Measurements from ENCODE around the gene ZMIZ1.

Gene ZMIZ1

DNA sequence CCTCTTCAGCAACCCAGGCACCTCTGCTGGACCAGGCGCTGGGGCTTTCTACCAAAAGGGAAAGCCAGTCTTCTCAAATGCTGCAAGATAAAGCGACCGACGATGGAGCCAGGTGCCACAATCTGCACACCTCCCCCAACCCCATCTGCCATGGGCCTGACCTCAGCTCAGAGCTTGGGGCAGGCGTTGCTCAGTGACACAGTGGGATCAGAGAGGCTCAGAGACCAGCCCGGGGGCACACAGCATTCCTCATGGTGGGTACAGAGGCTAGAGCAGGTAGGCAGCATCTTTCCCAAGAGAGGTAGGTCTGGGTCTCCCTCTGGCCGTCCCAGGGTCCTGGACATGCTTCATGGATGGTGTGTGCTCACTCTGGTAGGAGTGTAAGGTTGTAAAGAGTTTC, 56.3 kb downstream of the ZMIZ1 start:
- TF ChIP-seq, protein P1, sequence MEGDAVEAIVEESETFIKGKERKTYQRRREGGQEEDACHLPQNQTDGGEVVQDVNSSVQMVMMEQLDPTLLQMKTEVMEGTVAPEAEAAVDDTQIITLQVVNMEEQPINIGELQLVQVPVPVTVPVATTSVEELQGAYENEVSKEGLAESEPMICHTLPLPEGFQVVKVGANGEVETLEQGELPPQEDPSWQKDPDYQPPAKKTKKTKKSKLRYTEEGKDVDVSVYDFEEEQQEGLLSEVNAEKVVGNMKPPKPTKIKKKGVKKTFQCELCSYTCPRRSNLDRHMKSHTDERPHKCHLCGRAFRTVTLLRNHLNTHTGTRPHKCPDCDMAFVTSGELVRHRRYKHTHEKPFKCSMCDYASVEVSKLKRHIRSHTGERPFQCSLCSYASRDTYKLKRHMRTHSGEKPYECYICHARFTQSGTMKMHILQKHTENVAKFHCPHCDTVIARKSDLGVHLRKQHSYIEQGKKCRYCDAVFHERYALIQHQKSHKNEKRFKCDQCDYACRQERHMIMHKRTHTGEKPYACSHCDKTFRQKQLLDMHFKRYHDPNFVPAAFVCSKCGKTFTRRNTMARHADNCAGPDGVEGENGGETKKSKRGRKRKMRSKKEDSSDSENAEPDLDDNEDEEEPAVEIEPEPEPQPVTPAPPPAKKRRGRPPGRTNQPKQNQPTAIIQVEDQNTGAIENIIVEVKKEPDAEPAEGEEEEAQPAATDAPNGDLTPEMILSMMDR (IDR thresholded peaks at IDR 0.05), result no peak
- no peak overlapping the region for H3K4me3 ChIP-seq (ENCODE audit: low read depth in 1 of 2, low read length in 1 of 2)
- no peak overlapping the region for H3K27ac ChIP-seq
- H3K27me3 ChIP-seq, result no peaks in the 10 kb centered on the region
- peaks cover 5 to 12% of the 10 kb centered on the region in 2 experiments for H3K4me1 ChIP-seq (ENCODE audit: control insufficient read depth in 1 of 2, insufficient read depth in 1 of 2, low read depth in 1 of 2, low read length in 1 of 2)
- H3K9me3 ChIP-seq, result no peaks in the 10 kb centered on the region
- H3K36me3 ChIP-seq, result peaks cover 6% of the 10 kb centered on the region

DNA sequence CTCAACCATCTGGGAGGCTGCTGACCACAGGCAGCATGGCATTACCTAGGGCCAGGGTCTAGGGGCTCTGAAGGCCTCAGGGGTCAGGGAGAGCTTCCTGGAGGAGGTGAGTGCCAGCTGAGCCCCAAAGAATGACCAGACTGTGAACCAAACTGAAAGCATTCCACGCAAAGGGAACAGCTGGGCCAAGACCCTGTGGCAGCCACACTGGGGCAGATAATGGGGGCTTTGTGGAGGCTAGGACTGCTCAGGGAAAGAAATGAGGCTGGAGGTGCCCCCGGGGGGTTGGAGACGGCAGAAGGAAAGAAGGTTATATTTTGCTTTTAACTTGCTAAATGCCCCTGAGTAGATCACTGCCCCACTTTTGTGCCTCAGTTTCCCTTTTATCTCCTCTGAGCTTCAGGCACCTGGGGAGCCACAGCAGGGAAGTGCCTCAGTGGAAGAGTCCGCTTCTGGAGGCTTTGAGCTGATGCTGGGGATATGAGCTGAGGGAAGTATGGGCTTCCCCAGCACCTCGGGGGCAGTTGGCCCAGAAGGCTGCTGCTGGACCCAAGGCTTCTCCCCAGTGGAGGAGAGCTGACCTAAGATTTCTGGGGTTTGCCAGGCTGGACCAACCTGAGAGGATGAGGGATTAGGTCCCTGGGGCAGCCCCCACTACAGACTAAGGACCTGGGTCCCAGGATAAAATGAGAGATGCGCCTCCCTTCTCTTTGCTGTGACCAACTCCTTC, 57.8 kb downstream of the ZMIZ1 start:
- Histone ChIP-seq H3K9me3 (no peaks in the 10 kb centered on the region), H3K4me3 (ENCODE audit: low read depth in 1 of 2, low read length in 1 of 2) (no peak overlapping the region), H3K27ac (peak overlapping the region; percentile 5), H3K4me1 (ENCODE audit: control insufficient read depth in 1 of 2, insufficient read depth in 1 of 2, low read depth in 1 of 2, low read length in 1 of 2) (peaks cover 5 to 12% of the 10 kb centered on the region in 2 experiments), H3K36me3 (peaks cover 6% of the 10 kb centered on the region), H3K27me3 (no peaks in the 10 kb centered on the region)
- TF ChIP-seq, protein P1 (IDR thresholded peaks at IDR 0.05), result no peak

DNA sequence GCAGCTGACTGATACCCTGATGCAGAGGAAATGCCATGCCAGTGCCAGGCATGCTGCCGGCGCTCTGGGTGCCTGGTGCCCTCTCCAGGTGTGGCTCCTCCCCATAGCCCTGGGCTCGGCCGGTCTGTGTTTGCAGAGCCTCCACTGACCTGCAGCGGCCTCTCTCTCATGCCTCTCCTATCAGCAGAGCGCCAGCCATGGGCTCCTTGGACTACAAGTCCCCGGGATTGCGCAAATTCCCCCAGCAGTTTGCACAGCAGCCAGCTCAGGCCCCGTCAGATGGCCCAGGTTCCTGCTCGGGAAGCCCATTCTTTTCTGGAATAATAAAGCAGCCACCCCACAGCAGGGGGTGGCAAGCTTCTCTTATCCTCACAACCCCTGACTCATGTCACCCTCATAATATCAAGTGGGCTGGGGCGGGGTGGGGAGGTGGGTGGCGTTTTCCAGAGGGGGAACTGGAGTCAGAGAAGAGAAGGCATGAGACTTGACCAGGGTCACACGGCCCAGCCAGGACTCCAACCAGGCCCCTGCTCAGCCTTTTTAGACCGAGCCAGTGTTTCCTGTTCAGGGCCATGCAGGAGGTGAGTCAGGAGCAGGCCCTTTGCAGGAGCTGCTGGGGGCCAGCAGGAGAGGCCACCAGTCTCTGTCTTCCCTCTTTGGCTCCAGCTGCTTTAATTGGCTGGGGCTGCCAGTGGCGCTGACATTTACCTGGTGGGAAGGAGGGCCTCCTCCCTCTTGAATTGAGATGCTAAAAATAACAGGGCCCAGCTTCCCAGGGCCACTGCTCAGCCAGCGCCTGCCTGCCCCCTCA, 58.6 kb downstream of the ZMIZ1 start:
- Histone ChIP-seq H3K27ac (peak overlapping the region; percentile 5), H3K36me3 (peaks cover 6% of the 10 kb centered on the region), H3K27me3 (no peaks in the 10 kb centered on the region), H3K9me3 (no peaks in the 10 kb centered on the region), H3K4me1 (ENCODE audit: control insufficient read depth in 1 of 2, insufficient read depth in 1 of 2, low read depth in 1 of 2, low read length in 1 of 2) (peaks cover 7 to 12% of the 10 kb centered on the region in 2 experiments), H3K4me3 (ENCODE audit: low read depth in 1 of 2, low read length in 1 of 2) (no peak overlapping the region)
- TF ChIP-seq, protein P1 (IDR thresholded peaks at IDR 0.05), result no peak

DNA sequence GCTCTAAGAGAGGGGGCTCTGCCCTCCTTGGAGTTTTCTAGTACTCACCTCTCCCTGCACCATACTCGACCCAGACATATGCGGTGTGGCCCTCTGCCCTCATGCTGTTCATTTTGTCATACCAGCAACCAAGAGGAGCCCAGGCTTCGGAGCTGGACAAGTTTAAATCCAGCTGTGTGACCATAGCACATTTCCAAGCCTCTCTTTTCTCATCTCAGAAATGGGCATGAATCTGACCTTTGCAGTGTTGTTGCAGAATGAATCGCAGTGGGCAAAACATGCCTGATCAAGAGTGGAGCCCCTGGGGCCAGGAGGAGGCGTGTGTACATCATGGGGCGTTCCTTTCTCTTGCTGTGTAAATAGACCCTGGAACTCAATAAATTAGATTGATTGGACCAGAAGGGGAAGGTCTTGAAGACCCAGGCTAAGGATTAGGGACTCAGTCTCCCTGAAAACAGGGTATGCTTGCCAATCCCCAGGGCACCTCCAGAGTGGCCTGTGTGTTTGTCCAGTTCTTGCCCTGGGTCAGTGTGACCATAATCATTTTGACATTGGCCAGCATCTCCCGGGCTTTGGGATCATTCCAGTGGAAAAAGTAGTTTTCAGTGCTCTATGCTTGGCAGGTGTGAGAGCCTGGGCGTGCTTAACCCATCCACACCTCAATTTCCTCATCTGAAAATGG, 59.6 kb downstream of the ZMIZ1 start:
- Histone ChIP-seq H3K4me1 (ENCODE audit: control insufficient read depth in 1 of 2, insufficient read depth in 1 of 2, low read depth in 1 of 2, low read length in 1 of 2) (peaks cover 10 to 17% of the 10 kb centered on the region in 2 experiments), H3K27me3 (no peaks in the 10 kb centered on the region), H3K4me3 (ENCODE audit: low read depth in 1 of 2, low read length in 1 of 2) (no peak overlapping the region), H3K9me3 (no peaks in the 10 kb centered on the region), H3K27ac (no peak overlapping the region), H3K36me3 (peaks cover 6% of the 10 kb centered on the region)
- TF ChIP-seq, protein P1 (IDR thresholded peaks at IDR 0.05), result no peak

DNA sequence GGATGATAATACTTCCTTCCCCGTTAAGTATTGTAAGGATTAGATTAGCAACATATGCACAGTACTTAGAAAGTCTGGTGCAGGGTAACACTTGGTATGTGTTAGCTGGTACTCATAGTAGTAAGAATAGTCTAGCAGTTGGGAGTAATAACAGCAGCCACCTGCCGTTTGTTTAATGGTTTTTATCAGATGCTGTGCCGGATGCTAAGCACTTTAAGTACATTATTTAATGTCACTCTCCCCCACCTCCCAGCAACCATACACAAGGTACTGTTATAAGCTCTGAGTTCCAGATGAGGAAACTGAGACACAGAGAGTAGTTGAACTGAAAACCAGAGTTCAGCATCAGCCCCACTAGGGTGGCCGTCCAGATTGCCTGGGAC, 60.1 kb downstream of the ZMIZ1 start:
- Histone ChIP-seq H3K27ac (no peak overlapping the region), H3K27me3 (no peaks in the 10 kb centered on the region), H3K9me3 (no peaks in the 10 kb centered on the region), H3K36me3 (peaks cover 2% of the 10 kb centered on the region), H3K4me3 (ENCODE audit: low read depth in 1 of 2, low read length in 1 of 2) (no peak overlapping the region), H3K4me1 (ENCODE audit: control insufficient read depth in 1 of 2, insufficient read depth in 1 of 2, low read depth in 1 of 2, low read length in 1 of 2) (peaks cover 10 to 17% of the 10 kb centered on the region in 2 experiments)
- TF ChIP-seq, protein P1 (IDR thresholded peaks at IDR 0.05), result no peak

Data from neutrophil (primary cell).